Neural cell (in vitro differentiated cells): ENCODE results near the gene PTTG1.

Source experiments
- CTCF ChIP-seq: fragments of 450-650 bp; IDR thresholded peaks from 2 replicates; pipeline ENCODE4 v1.5.1; 2014; ENCODE audit warnings: antibody characterized with exemption, mild to moderate bottlenecking, moderate library complexity; ENCODE audit not compliant: poor library complexity, severe bottlenecking
- EP300 ChIP-seq: fragments of 450-650 bp; conservative IDR thresholded peaks from 2 replicates; pipeline ENCODE4 v1.6.1; 2014; ENCODE audit warnings: antibody characterized with exemption, mild to moderate bottlenecking, moderate library complexity; ENCODE audit not compliant: poor library complexity, severe bottlenecking
- EZH2 ChIP-seq: fragments of 200-600, 300-800 bp; shearing (Covaris generic), sonication (generic); IDR thresholded peaks from 2 replicates; pipeline ENCODE4 v1.6.1; 2014; ENCODE audit warnings: antibody characterized with exemption, low read length, borderline replicate concordance, mild to moderate bottlenecking; ENCODE audit not compliant: insufficient read depth, poor library complexity, severe bottlenecking
- POLR2AphosphoS5 ChIP-seq: IDR thresholded peaks from 2 replicates; pipeline ENCODE4 v1.6.1; 2012
- TAF1 ChIP-seq: IDR thresholded peaks from 2 replicates; pipeline ENCODE4 v1.6.1; 2012; ENCODE audit warnings: low read depth

GRCh38 chr5:160466116-160466515 is 44.5 kb downstream of the PTTG1 start:
- TF ChIP-seq EZH2 (no peak), CTCF (no peak), POLR2AphosphoS5 (no peak), EP300 (no peak), TAF1 (no peak)
